GM18867 (cell line): ENCODE results near the gene SIK3.

Source experiments
- ATAC-seq: cut with Tn5 transposase; IDR thresholded peaks from one replicate; pipeline ENCODE4 v1.9.1; 2021; ENCODE audit warnings: mild to moderate bottlenecking, moderate library complexity; ENCODE audit not compliant: unreplicated experiment

Gene SIK3

GRCh38 chr11:117011541-117011898 lies 86.7 kb downstream of the SIK3 start:
- ATAC-seq = no peak

DNA sequence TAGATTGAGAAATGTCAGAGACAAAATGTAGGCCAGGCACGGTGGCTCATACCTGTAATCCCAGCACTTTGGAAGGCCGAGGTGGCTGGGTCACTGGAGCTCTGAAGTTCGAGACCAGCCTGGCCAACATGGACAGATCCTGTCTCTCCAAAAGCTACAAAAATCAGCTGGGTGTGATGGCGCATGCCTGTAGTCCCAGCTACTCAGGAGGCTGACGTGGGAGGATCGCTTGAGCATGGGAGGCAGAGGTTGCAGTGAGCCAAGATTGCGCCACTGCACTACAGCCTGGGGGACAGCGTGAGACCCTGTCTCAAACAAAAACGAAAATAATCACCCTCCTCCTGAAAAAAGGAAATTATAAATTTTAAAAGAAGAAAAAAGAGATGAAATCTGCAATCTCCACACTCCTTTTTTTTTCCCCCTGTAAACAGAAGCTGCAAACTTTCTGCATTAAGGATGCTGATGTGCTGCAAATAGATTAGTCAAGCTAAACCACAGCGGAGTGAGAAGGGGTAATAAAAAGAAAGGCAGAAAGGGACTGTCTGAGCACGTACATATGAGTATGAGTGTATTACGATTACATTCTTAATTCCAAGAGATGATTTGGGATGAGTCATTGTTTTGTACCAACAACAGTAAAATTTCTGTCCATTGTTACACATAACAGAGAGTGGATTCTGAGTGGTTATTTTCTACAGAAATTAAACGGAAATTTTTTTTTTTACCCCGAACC lies 87.3 kb downstream of the SIK3 start:
- no peak for ATAC-seq

GRCh38 chr11:117009905-117010605 lies 88.2 kb downstream of the SIK3 start:
- no peak for ATAC-seq

DNA sequence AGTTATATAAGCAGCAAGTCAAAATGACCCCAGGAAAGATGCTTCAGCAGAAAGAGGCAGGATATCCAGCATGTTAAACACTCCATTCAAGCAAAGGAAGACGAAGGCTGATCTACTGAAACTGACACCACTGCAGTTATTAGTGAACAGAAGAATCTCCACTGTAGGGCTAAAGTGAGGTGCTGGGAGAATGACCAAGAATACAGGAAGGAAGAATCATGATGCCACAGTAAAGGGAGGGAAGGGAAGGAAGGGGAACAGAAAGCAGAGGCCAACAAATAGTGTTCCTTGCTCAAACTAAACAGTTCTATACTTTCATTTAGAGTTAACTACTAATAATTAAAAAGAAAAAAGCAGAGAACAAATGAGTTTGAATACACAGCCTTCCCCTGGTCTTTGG lies 92.5 kb downstream of the SIK3 start:
- ATAC-seq = no peak

DNA sequence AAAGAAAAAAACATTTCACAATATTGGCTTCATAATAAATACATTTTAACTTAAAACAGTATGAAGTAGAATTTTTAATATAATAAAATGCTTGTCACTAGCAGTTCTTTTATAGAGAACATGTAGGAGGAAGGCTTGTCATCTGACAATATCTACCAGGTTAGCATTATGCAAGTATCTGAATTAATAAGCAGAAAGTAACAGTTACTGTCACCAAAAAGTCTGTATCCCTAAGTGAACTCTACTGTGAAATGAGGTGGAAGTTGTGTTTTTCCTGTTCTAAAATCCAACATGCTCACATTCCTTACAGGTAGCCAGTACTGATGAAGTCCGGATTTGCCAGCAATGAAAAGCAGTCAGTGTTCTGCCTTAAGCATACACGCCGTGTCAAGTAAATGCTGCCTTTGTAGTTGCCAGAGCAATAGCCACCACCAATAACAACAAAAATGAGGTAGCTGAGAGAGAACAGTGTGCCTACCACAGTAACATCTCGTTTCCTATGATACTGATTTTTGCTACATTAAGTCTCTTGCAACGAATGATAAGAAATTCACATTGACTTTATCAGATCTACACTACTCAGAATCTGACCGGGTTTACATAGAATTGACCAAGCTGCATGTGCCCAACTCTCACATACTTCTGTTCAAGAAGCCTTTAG lies 95.5 kb downstream of the SIK3 start:
- ATAC-seq = no peak

- no peak for ATAC-seq
These were observed 98.1 kb downstream of the SIK3 start for GRCh38 chr11:117000014-117000737.

GRCh38 chr11:116997071-116997470 lies 101.2 kb downstream of the SIK3 start:
- no peak for ATAC-seq

GRCh38 chr11:116994195-116994594 lies 104.0 kb downstream of the SIK3 start:
- ATAC-seq = no peak

- no peak for ATAC-seq
These were observed 104.6 kb downstream of the SIK3 start for GRCh38 chr11:116993599-116993998.

DNA sequence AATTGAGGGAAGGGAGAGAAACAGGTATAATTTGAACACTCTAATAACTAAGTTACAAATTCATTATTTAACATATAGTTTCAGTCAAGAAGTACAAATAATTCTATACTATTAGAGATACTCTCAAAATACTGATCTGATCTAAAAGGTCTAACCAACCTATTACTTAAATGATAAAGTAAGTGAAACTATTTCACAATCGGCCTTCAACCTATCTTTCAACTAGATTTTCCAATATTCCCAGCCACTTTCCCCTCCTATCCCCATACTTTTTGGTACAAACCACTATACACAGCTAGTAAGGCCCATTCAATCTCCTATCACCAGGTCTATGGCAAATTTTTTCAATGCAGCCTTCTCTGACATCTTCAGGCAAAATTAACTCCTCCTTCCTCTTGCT lies 106.7 kb downstream of the SIK3 start:
- no peak for ATAC-seq

DNA sequence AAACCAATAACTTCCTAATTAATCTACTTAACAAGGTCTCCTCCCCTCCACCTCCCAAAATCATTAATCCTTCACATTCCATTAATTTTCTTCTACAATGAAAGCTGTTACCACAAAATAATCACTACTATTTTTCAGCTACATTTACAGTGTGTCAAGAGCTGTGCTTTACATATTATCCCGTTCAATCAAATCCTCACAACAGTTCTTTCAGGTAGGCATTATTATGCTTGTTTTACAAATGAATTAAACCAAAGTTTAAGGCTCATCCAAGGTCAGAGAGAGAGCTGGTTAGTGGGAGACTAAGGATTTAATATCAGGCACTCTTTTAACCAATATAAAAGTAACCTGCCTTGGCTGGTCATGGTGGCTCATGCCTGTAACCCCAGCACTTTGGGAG lies 107.4 kb downstream of the SIK3 start:
- ATAC-seq = no peak

DNA sequence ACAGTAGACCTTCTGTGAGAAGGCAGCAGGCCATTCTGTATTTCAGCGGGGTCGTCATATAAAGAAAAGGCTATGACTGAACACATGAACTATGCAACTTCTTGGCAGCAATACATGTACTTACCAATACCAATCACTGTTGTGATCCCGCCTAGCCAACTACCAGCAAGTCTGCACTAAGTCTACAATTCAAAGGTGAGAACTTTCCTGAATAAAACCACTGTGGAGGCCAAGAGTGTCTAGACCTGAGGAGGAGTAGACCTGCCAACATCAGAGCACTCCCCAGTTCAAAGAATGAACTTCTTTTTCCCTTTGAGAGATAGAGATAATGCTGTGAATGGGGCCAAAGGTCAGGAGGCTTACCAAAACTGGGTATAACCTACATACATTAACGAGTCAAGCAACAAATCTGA lies 108.2 kb downstream of the SIK3 start:
- ATAC-seq = no peak

DNA sequence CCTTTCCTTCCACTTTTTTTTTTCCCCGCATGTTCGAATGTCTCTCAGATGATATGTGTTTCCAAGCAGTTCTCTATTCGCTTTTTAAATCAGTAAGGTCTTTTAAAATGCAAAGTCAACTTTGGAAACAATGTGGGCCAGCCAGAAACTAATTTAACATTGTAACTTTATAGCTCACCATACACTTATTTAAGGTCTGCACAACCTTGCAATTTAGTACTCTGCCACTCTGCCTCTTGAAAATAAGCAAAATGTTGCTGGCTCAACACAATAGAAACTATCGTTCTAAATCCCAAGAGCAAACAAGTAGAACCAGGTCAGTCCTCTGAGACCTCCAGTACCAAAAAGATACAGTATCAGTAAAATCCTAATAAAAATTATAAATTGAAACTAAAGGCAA lies 109.0 kb downstream of the SIK3 start:
- no peak for ATAC-seq

GRCh38 chr11:116986521-116987105 lies 111.6 kb downstream of the SIK3 start:
- ATAC-seq = peak; percentile 68

DNA sequence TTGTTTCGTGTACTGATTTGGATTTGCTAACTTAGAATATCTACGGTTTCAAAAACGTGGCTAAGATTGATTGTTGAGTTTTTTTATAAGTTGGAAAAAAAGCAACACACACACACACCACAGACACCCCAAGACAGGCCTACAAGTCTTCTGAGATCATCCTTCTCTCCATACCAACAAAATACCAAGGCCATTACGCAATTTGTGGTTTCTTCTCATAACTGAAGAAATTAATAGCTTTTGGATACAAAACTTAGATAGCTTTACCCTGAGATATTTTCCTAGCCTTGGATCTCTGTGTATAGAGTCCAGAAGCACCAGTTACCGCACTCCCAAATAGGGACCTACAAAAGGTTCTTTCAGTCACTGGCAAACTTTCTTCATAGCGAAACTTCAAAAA lies 113.6 kb downstream of the SIK3 start:
- no peak for ATAC-seq

- ATAC-seq = no peak
These were observed 114.0 kb downstream of the SIK3 start for GRCh38 chr11:116984186-116984585.

GRCh38 chr11:116981266-116981885 lies 116.9 kb downstream of the SIK3 start:
- no peak for ATAC-seq

- peak; percentile 87 for ATAC-seq
These were observed 118.0 kb downstream of the SIK3 start for GRCh38 chr11:116980136-116980793.

DNA sequence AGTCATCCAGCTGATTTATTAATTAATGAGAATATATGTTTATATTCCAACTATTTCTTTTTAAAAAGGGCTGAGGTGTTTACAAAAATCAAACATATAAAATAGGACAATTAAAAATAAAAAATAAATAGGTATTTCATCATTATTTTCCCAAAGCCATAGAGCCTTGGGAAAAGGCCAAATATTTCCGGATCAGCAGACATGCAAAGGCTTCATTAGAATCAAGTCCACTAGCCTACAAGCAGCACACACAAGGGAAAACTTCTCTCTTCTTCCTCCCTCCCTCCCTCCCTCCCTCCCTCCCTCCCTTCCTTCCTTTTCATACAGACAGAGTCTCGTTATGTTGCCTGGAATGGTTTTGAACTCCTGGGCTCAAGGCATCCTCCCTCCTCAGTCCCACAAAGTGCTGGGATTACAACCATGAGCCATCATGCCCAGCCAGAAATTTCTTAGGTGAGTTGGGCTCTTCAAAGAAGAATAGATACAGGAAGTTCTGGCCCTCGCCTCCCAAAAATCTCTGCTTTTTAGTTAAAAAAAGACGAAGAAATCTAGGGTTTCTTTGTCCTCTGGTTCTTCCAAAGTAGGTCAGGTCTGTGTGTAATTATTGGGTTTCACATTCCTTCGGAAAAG lies 121.2 kb downstream of the SIK3 start:
- ATAC-seq = no peak

- no peak for ATAC-seq
These were observed 122.6 kb downstream of the SIK3 start for GRCh38 chr11:116975661-116976060.
